Breast epithelium (tissue), 4 donors: ENCODE results near the gene CTIF. TPM values are rescaled to one million over a fixed set of nuclear protein-coding genes. Genes with fewer than 3 reads are reported as not detected.

Experiments used
- DNase-seq, 2 donors: peaks; one replicate each; pipeline ENCODE4 v3.0.0-alpha.2; 2019; ENCODE audit warnings: low spot score in 2 of 2
- H3K27ac ChIP-seq, 2 donors: fragments of 200-600 bp; sonication (generic) in 1 of 2; one replicate each; pipeline ENCODE4 v1.5.1; 2016 to 2019; ENCODE audit warnings: mild to moderate bottlenecking in 1 of 2
- H3K27me3 ChIP-seq, 2 donors: fragments of 200-600 bp; sonication (generic) in 1 of 2; one replicate each; pipeline versions ENCODE4 v1.5.1 to v1.6.0; 2017 to 2019; ENCODE audit warnings: control low read depth in 1 of 2, mild to moderate bottlenecking in 1 of 2
- H3K36me3 ChIP-seq: fragments of 200-600 bp; one replicate; pipeline ENCODE4 v1.5.1; 2019
- H3K4me1 ChIP-seq, 2 donors: fragments of 200-600 bp; sonication (generic); one replicate each; pipeline ENCODE4 v1.5.1; 2016 to 2019; ENCODE audit warnings: control low read depth in 1 of 2
- H3K4me3 ChIP-seq, 3 donors: fragments of 200-600 bp; sonication (generic); 1 replicate in 2 of 3; 2 replicates in 1 of 3; pipeline ENCODE4 v1.5.1; 2016 to 2019; ENCODE audit warnings: mild to moderate bottlenecking in 3 of 3, moderate library complexity in 2 of 3
- H3K9me3 ChIP-seq, 2 donors: fragments of 200-600 bp; sonication (generic) in 1 of 2; one replicate each; pipeline ENCODE4 v1.5.1; 2016 to 2019; ENCODE audit warnings: control low read depth in 1 of 2
- CTCF ChIP-seq, 3 donors: fragments of 450-650 bp; IDR thresholded peaks; one replicate each; pipeline ENCODE4 v1.5.1; 2016 to 2017; ENCODE audit warnings: antibody characterized with exemption in 3 of 3, mild to moderate bottlenecking in 3 of 3, moderate library complexity in 3 of 3
- POLR2A ChIP-seq: fragments of 450-650 bp; IDR thresholded peaks from one replicate; pipeline ENCODE4 v1.6.1; 2016; ENCODE audit warnings: antibody characterized with exemption, mild to moderate bottlenecking, moderate library complexity
- POLR2AphosphoS5 ChIP-seq, 3 donors: sonication (generic); formaldehyde crosslinking; IDR thresholded peaks; one replicate each; pipeline ENCODE4 v1.6.1; 2017; ENCODE audit warnings: antibody characterized with exemption in 3 of 3
- intact Hi-C: fragments of 100-400 bp; cut with DNase I; formaldehyde crosslinking; loops from one replicate; pipeline ENCODE4 v1.15.1; 2023; ENCODE audit warnings: low total_unique reads
- total RNA-seq, 3 donors: library from RNA; depleted of rRNA; stranded (reverse); fragments of >200 nt; gene quantifications; one replicate each; pipeline ENCODE4 v1.1.0, GENCODE V29; 2016

Gene CTIF
- total RNA-seq, 3 donors from 2014 or later, result 28.8 to 78.9 (median 32.6) TPM

GRCh38 chr18:48872234-48873145 is 333.7 kb downstream of the CTIF start:
- no peaks in the 10 kb centered on the region for H3K9me3 ChIP-seq
- intact Hi-C loops, result no loop called here
- no peak for DNase-seq
- TF ChIP-seq POLR2AphosphoS5 (IDR thresholded peaks at IDR 0.05), result no peak
- TF ChIP-seq CTCF (IDR thresholded peaks at IDR 0.05), result no peak
- TF ChIP-seq POLR2A, result no peak
- H3K27me3 ChIP-seq, result no peaks in the 10 kb centered on the region
- H3K36me3 ChIP-seq, result no peaks in the 10 kb centered on the region
- peak overlapping the region; percentile 53 to 54 for H3K27ac ChIP-seq
- no peaks in the 10 kb centered on the region for H3K4me1 ChIP-seq
- no peak overlapping the region for H3K4me3 ChIP-seq

GRCh38 chr18:48874233-48874632 is 335.4 kb downstream of the CTIF start:
- TF ChIP-seq CTCF (IDR thresholded peaks at IDR 0.05) (no peak), POLR2A (no peak), POLR2AphosphoS5 (IDR thresholded peaks at IDR 0.05) (no peak)
- Histone ChIP-seq H3K4me1 (no peaks in the 10 kb centered on the region), H3K4me3 (no peak overlapping the region), H3K27ac (peak overlapping the region in 1 of 2 donors; percentile 53), H3K36me3 (no peaks in the 10 kb centered on the region), H3K9me3 (no peaks in the 10 kb centered on the region), H3K27me3 (no peaks in the 10 kb centered on the region)
- DNase-seq, result no peak
- intact Hi-C loops, result no loop called here

GRCh38 chr18:48874701-48875162 is 335.9 kb downstream of the CTIF start:
- no peak for DNase-seq
- H3K9me3 ChIP-seq, result no peaks in the 10 kb centered on the region
- TF ChIP-seq CTCF (IDR thresholded peaks at IDR 0.05) (no peak), POLR2AphosphoS5 (IDR thresholded peaks at IDR 0.05) (no peak), POLR2A (no peak)
- H3K4me1 ChIP-seq, result no peaks in the 10 kb centered on the region
- H3K27me3 ChIP-seq, result no peaks in the 10 kb centered on the region
- intact Hi-C loops, result no loop called here
- H3K27ac ChIP-seq, result no peak overlapping the region
- H3K4me3 ChIP-seq, result no peak overlapping the region
- H3K36me3 ChIP-seq, result no peaks in the 10 kb centered on the region

GRCh38 chr18:48875314-48875941 is 336.6 kb downstream of the CTIF start:
- H3K4me3 ChIP-seq, result no peak overlapping the region
- no peaks in the 10 kb centered on the region for H3K9me3 ChIP-seq
- TF ChIP-seq CTCF (IDR thresholded peaks at IDR 0.05), result no peak
- no peak for TF ChIP-seq POLR2AphosphoS5 (IDR thresholded peaks at IDR 0.05)
- no peak for TF ChIP-seq POLR2A
- no peaks in the 10 kb centered on the region for H3K27me3 ChIP-seq
- intact Hi-C loops, result no loop called here
- no peak overlapping the region for H3K27ac ChIP-seq
- DNase-seq, result no peak
- no peaks in the 10 kb centered on the region for H3K36me3 ChIP-seq
- no peaks in the 10 kb centered on the region for H3K4me1 ChIP-seq
